Measurements from ENCODE around the gene BIK. TPM values are rescaled to one million over a fixed set of nuclear protein-coding genes. Genes with fewer than 3 reads are reported as not detected.
A peak's percentile ranks its signal among the peaks of the same experiment; 100 is the strongest.

BIK gene
- total and polyA plus RNA-seq, 7 donors: not detected

GRCh38 chr22:43151251-43152002, 40.9 kb downstream of the BIK start, which contains the start of gene TSPO:
Gene TSPO (plus strand): TSS chr22:43151559. CDS start chr22:43159239, 7,680 bp downstream.
- no peaks in the 10 kb centered on the region for H3K9me3 ChIP-seq
- ATAC-seq (peak; percentile 87 to 92 (median 89)), DNase-seq (peak; percentile 85 to 91)
- TF ChIP-seq CTCF (IDR thresholded peaks at IDR 0.05): no peak
- H3K36me3 ChIP-seq (ENCODE audit: insufficient read depth in 1 of 2, low read depth in 1 of 2): no peaks in the 10 kb centered on the region
- peak within 1 kb of the TSS; percentile 82 for H3K4me3 ChIP-seq
- intact Hi-C loops (cut with DNase I): no loop called here
- WGBS, 3 donors: 0 to 1% (median 0%) methylated on average over 57 to 75 of the region's 75 CpGs
- peak within 1 kb of the TSS; percentile 81 for H3K27ac ChIP-seq
- H3K4me1 ChIP-seq: peaks cover 9% of the 10 kb centered on the region
- H3K27me3 ChIP-seq (ENCODE audit: insufficient read depth in 3 of 3, low read length in 2 of 3): no peaks in the 10 kb centered on the region

DNA sequence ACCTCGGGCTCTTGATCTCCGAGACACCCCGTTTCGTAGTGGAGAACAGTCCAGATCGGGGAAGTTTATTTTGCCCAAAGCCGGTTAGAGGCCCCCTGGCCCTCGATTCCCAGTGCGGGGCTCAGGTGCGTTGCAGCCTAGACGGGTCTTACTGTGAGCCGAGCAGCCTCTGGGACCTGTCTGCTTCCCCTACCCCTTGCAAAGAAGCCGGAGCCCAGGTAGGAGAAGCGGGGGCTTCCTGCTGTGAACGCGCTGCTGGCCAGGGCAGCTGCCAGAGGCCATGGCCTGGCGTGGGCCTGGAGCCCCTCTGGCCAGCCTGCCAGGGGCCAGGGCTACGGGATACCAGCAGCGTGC, 41.4 kb downstream of the BIK start:
- Histone ChIP-seq H3K36me3 (ENCODE audit: insufficient read depth in 1 of 2, low read depth in 1 of 2) (no peaks in the 10 kb centered on the region), H3K4me3 (peak overlapping the region; percentile 82), H3K27me3 (ENCODE audit: insufficient read depth in 3 of 3, low read length in 2 of 3) (no peaks in the 10 kb centered on the region), H3K9me3 (no peaks in the 10 kb centered on the region), H3K4me1 (peaks cover 9% of the 10 kb centered on the region), H3K27ac (peak overlapping the region; percentile 81)
- WGBS, 3 donors: 3 to 13% (median 5%) methylated on average over 16 to 18 of the region's 18 CpGs
- intact Hi-C loops (cut with DNase I): no loop called here
- DNase-seq: no peak
- no peak for TF ChIP-seq CTCF (IDR thresholded peaks at IDR 0.05)
- ATAC-seq: peak in 1 of 4 donors; percentile 9

DNA sequence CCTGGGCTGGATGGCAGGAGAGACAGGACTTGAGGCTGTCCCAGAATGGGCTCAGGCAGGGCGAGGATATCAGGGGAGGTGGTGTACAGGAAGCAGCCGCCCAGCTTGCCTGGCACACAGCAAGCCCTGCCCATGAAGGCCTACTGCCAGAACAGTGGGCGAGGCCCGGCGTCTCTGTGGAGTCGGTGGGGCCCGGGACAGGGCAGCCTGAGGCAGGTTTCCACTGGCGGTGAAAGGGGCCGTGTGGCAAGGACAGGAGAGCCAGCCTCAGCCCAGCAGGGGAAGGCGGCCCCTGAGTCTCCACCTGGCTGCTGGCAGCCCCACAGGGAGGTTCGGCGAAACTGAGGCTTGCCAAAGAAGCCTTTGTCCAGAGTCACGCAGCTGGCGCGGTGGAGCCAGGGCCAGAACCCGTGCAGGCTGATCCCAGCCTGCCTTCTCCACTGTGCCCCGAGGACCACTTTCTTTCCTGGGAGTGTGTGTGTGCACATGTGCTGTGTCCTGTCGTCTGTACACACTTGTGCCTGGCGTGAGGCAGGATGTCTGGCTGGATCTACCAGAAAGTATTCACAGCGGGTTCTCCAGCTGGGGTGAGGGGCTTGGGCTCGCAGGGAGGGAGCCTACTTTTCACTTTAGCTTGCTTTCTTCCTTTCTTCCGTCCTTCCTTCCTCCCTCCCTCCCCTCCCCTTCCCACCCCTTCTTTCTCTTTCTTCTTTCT, 42.0 kb downstream of the BIK start:
- Histone ChIP-seq H3K4me3 (peak overlapping the region; percentile 82), H3K27ac (peak overlapping the region; percentile 81), H3K4me1 (peaks cover 9% of the 10 kb centered on the region), H3K9me3 (no peaks in the 10 kb centered on the region), H3K36me3 (ENCODE audit: insufficient read depth in 1 of 2, low read depth in 1 of 2) (no peaks in the 10 kb centered on the region), H3K27me3 (ENCODE audit: insufficient read depth in 3 of 3, low read length in 2 of 3) (no peaks in the 10 kb centered on the region)
- 7 to 21% (median 8%) methylated on average over 21 to 22 of the region's 22 CpGs for WGBS, 3 donors
- TF ChIP-seq CTCF (IDR thresholded peaks at IDR 0.05): no peak
- intact Hi-C loops (cut with DNase I): no loop called here
- DNase-seq: peak; percentile 75 to 85
- ATAC-seq: peak; percentile 56 to 75 (median 72)

- Histone ChIP-seq H3K4me3 (no peak overlapping the region), H3K4me1 (peaks cover 9% of the 10 kb centered on the region), H3K27me3 (ENCODE audit: insufficient read depth in 3 of 3, low read length in 2 of 3) (no peaks in the 10 kb centered on the region), H3K36me3 (ENCODE audit: insufficient read depth in 1 of 2, low read depth in 1 of 2) (no peaks in the 10 kb centered on the region), H3K27ac (no peak overlapping the region), H3K9me3 (no peaks in the 10 kb centered on the region)
- ATAC-seq: no peak
- TF ChIP-seq CTCF (IDR thresholded peaks at IDR 0.05): no peak
- DNase-seq: no peak
- WGBS, 3 donors: 71 to 73% (median 72%) methylated on average over 9 of the region's 9 CpGs
- intact Hi-C loops (cut with DNase I): no loop called here
These were observed 43.3 kb downstream of the BIK start for GRCh38 chr22:43153899-43154298.
